MM.1S (cell line): ENCODE results near the gene ERG.

Source experiments
- EZH2 ChIP-seq: fragments of 300-600 bp; sonication (generic); optimal IDR thresholded peaks from 2 replicates; pipeline ENCODE3; 2017; ENCODE audit warnings: low read depth, mild to moderate bottlenecking, antibody characterized with exemption, low read length, mixed read lengths
- TF ChIP-seq, protein P1 (sequence below): fragments of 300-600 bp; sonication (generic); IDR thresholded peaks from 2 replicates; pipeline ENCODE4 v1.5.1; 2016; ENCODE audit warnings: antibody characterized with exemption, low read length, mixed read lengths

DNA sequence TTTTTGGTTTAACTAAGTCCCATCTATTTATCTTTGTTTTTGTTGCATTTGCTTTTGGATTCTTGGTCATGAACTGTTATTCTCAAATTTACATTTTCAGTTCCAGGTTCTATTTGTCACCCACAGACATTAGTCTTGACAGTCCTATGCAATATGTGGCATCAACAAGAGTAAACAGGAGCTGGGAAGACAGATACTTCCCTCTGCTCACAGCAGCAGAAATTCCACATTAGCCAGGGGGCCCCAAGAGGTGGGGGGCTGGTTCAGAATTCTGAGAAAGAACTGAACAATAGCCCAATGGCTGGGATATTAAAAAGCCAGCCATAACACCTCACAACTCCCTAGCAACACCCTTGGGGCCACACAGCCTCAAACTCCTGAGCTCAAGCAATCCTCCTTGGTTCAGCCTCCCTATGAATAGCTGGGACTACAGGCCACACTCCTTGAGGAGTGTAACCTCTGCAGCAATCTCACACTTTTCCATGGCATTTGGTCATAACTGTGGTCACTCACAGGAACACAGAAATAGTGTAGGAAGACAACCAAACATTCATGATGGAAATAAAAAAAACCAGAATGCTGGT, 67.8 kb downstream of the ERG start:
- TF ChIP-seq, protein P1, sequence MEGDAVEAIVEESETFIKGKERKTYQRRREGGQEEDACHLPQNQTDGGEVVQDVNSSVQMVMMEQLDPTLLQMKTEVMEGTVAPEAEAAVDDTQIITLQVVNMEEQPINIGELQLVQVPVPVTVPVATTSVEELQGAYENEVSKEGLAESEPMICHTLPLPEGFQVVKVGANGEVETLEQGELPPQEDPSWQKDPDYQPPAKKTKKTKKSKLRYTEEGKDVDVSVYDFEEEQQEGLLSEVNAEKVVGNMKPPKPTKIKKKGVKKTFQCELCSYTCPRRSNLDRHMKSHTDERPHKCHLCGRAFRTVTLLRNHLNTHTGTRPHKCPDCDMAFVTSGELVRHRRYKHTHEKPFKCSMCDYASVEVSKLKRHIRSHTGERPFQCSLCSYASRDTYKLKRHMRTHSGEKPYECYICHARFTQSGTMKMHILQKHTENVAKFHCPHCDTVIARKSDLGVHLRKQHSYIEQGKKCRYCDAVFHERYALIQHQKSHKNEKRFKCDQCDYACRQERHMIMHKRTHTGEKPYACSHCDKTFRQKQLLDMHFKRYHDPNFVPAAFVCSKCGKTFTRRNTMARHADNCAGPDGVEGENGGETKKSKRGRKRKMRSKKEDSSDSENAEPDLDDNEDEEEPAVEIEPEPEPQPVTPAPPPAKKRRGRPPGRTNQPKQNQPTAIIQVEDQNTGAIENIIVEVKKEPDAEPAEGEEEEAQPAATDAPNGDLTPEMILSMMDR, result no peak
- no peak for TF ChIP-seq EZH2
